IPS-NIHi11 (cell line): ENCODE measurements around the gene TRPV4.

Experiments used
- DNase-seq: peaks from one replicate; pipeline ENCODE4 v3.0.0; 2012; ENCODE audit warnings: mixed read lengths, low spot score

Gene TRPV4

DNA sequence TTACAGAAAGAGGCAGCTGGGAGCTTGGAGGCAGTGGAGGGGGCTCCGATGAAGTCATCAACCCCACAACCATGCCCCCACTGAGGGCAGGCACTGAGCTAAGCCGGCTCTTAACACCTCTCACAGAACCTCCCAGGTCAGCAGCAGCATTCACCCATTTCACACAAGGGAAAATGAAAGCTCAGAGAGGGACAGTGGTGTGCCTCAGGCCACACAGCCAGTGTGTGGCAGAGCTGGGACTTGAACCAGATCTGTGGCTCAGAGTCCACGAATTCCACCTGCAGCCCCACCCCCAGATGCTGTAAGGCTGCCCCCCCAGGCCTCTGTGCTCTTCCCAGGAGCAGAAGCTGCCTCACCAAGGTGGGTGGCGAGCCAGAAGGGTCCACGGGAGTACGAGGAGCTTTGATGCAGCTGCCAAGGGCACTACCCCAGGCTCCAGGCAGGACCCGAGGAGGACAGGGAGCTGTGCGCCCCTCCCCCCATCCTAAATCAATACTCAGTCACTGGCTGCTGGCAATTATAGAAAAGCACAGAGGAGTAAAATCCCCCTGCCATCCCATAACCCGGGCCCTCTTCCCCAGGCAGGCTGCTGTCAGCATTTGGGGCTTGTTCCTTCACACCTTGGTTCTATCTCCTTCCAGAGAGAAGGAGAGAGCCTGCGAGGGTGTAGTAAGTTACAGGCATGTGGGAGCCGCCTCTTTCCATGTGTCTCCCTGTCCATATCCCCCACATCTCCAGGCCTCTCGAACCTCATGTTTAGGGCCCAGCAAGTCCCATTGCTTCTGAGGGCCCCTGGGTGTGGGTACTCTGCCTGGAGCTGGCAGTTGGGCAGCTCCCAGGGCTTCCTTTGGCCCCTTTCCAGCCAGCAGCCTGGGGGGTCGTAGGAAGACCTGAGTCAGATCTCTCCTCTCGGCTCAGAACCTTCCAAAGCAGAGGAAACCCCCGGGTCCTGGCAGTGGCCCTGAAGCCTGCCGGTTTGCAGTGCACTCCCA is 72.0 kb downstream of the TRPV4 start:
- no peak for DNase-seq

DNA sequence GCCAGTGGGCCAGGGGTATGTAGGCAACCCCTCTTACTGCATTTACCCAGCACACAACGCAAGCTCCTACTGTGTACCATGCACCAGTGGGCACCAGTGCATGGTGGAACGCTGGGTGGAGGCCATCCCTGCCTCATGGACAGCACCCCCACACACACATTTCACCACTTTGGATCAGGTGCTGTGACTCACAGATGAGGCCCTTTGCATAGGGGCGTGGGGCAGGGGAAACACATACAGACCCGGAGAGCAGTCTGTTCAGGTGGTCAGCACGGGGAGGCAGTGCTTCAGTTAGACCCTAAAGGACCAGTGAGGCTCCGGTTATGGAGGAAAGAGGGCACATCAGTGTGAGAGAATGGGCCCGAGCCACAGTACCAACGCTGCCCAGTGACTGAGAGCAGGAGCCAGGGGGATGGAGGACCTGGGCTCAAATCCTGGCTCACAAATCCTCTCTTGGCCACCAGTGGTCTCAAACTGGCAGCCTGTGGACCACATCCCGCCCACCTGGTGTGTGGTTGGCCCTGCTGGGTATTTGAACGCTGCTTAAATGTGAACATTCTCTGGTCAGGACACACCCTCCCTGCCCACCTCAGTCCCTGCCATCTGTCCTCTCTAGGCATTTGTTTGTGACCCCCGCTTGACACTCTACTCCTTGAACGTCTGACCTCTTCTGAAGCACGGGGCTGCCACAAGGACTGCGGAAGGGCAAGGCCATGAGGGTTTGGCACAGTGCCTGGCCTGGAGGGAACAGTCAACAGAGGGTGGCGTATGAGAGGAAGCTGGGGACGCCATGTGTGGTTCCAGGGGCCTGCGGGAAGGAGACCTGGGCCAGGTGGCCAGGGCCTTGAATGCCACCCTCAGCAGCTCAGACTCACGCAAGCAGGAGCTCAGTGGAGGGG is 72.9 kb downstream of the TRPV4 start:
- DNase-seq = no peak

DNA sequence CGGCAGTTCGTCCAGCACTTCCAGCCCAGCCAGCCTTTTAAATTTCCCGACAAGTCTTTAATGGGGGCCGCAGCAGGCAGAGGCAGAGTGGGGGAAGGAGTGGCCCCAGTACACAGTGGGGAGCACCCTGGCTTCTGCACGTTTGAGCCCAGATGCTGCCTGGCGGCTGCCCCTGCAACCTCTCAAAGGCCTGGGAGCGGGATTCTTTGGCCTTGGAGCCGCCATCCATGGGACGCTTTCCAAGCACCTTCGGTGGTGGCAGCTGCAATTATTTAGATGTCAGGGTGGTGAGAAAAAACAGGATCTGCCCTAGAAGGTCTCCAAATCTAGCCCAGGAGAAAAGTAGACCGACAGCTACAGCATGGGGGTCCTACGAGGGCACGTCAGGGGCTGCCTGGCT is 73.6 kb downstream of the TRPV4 start:
- no peak for DNase-seq

DNA sequence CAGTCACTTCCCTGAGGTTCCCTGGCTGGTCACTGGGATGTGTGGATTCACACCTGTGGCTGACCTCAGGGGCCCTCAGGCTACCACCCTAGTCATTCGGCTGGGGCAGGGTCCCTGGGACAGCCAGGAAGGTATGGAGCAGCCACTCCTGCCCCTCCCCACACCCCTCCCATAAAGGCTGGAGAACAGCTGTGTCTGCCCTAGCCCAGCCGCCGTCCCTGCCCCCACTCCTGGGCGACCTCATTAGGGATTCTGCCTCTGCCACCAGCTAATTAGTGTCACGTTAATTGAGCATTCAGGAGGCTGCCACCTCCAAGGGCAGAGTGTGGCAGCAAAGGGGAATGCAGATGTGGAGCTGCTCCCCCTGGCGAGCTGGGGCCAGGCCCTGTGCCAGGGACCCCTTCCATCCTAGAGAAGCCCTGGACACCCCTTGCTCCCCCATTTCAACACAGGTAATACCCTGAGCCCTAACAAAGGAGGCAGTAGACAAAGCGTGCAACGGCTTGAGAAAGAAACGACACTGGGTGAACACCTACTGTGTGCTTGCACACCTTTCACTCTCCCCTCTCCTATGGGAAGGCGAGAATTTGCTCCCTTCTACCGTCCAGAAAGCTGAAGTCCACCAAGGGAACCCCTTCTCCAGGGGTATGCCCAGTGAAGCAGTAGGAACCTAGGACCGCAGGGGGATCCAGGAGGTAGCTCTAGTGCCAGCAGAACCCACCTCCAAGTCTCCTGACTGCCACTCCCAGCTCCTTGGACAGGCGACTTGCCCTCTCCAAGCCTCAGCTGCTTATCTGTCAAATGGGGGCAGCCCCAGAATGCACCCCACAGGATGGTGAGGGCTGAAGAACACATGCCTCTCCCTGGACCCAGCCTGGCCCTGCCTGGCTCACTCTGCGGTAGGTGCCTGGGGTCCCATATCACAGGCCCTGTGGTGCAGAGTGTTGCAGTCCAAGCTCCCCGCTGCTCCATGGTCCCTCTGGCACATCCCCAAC is 74.5 kb downstream of the TRPV4 start:
- no peak for DNase-seq

DNA sequence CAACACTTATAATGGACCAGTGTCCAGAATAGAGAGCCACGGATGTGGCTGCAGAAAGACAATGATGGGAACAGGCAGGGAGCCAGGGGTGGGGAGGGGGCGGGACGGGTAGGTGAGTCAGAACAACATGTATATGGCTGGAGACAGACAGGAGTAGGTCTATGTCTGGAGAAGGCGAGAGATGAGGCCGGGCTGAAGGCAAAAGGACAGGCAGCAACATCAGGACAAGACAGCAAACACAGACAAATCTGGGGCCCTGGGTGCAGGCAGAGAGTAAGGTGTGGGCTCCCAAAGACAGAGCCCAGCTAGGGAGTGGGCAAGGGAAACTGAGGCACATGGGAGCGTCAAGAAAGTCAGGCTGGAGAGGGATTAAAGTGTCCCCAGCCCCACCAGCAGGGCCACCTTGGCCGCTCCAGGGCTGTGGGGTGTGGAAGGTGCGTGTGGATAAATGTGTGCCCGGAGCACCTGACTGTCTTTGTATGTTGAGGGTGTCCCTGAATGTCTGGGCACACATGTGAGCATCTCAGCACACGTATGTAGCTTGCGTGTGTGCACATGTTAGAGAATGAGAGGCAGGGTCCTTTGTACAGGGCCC is 75.4 kb downstream of the TRPV4 start:
- DNase-seq = no peak

DNA sequence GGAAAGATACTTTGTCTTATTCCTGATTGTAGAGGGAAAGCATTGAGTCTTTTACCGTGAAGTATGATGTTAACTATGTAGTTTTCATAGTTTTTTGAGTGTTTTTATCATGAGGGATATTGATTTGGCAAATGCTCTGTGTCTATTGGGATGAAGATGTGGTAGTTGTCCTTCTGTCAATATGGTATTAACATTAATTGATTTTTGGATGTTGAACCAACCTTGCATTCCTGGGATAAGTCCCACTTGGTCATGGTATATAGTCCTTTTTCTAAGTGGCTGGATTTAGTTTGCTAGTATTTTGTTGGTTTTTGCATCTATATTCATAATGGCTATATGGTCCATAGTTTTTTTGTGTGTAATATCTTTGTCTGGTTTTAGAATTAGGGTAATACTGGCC is 76.7 kb downstream of the TRPV4 start:
- DNase-seq = no peak

DNA sequence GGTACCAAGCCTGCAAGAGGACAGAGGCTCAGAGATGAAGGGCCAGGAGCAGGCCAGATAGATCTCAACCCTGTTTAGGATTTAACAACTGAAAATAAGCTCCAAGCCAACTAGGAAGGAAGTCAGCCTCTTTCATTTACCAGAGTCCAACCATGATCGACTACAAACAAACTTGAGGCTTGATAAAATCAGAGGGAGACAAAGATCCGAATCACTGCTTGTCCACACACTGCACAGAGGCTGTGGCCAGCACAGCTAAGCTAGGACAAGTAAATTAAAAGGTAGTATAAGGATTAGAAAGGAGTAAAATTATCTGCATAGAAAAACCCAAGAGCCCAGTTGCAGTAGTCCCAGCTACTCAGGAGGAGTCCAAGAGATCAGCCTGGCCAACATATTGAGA is 79.2 kb downstream of the TRPV4 start:
- no peak for DNase-seq

DNA sequence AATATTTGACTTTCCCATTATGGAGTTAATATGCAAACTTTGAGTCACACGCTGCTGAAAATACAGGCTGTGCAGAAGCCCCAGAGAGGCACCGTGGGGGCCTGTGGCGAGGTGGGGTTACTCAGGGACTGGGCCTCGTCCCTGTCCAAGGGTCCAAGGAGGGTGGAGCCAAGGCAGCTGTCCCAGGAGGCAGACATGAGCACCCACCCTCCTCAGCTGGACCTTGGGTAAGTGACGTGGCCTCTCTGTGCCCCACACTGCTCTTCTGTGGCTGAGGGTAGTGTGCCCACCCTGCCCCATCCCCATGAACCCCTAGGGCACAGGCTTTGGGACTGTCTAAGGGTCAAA is 80.2 kb downstream of the TRPV4 start:
- no peak for DNase-seq

DNA sequence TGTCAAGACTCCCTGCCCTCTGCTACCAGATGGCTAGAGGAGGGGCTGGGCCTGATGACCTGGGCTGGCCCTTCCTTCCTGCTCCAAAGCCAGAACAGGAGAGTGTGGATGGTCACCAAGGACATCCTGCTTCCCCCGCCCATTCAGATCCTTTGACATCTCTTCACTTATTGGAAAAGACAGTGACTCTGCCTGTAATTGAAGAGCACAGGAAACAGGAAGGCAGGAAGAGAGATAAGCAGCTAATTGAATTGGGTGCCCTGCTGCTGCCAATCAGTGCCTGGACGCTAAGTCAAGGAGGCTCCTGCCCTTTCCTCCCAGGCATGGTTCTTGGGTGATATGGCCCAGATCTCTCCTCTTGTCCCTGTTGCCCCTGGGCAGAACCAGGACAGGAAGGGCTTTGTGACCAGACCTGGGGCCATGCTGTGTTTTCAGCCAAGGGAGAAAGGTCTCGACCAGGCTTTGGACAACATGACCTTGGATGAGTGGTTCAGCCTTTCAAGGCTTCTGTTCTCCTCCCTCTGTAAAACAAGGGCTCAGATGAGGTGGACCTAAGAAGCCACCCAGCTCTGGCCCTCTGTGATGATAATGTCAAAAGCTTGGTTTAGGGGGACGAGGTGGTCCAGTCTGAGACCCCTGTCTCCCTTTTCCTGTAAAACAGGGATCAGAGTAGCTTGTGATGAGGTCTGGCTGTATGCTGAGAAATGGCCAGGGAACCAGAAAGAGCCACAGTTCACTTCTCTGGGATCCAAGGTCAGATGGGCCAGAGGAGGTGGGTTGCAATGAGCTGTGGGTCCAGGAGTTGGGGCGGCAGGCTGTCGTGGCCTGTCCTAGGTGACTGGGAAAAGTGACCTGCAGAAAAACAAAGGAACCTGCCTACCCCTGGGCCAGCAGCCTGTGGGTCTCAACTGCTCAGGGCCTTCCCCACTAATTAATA is 80.8 kb downstream of the TRPV4 start:
- no peak for DNase-seq

DNA sequence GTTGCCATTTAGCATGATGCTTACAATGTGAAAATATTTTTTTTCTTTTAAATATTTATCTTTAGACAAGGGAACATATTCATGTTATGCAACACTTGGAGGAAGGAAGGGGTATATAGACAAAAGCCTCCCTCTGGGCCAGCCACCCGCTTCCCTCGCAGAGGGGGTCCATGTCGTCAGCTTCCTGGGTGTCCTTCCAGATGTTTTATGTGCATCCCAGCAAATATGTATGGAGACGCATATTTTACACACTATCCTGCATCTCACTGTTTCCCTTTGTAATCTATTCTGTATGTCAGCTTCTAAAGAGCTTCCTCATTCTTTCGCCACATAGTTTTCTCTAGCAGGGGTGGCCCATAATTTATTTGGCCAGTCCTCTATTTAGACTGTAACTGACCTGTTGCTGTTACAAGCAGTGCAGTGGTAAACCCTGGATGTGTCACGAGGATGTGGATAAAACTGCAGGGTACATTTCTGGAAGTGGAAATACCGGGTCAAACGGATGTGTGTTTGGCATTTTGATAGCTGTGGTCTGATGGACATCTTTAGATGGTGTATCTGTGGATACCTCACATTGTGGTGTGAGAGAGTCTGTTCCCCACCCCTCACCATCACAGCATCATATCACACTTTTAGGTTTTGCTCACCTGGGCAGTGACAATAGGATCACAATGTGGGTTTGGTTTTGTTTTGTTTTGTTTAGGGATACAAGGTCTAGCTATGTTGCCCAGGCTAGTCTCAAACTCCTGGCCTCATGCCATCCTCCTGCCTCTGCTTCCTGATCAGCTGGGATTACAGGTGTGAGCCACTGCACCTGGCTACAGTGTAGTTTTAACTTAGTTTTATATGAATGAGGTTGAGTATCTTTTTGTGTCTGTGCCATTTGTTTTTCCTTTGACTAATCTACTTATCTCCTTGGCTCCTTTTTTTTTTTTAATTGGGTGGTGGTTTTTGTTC is 87.9 kb downstream of the TRPV4 start:
- DNase-seq = no peak

DNA sequence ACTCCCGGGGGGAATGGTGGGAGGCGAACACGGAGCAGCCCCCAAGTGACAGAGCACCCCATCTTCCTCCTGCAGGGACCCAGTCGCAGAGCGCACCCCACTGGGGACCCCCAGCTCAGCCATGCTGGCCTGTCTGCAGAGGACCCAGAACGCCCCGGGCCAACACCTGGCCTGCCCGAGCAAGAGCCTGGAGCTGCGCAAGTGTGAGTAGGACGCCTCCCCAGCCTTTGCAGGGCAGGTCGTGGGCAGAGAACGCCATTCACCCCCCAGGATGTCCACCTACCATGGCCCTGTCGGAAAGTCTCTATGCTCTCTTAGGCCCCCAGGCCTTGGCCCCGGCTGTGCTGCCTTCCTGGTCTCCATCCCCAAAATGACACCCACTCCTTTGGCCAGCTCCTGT is 89.2 kb downstream of the TRPV4 start:
- DNase-seq = no peak

DNA sequence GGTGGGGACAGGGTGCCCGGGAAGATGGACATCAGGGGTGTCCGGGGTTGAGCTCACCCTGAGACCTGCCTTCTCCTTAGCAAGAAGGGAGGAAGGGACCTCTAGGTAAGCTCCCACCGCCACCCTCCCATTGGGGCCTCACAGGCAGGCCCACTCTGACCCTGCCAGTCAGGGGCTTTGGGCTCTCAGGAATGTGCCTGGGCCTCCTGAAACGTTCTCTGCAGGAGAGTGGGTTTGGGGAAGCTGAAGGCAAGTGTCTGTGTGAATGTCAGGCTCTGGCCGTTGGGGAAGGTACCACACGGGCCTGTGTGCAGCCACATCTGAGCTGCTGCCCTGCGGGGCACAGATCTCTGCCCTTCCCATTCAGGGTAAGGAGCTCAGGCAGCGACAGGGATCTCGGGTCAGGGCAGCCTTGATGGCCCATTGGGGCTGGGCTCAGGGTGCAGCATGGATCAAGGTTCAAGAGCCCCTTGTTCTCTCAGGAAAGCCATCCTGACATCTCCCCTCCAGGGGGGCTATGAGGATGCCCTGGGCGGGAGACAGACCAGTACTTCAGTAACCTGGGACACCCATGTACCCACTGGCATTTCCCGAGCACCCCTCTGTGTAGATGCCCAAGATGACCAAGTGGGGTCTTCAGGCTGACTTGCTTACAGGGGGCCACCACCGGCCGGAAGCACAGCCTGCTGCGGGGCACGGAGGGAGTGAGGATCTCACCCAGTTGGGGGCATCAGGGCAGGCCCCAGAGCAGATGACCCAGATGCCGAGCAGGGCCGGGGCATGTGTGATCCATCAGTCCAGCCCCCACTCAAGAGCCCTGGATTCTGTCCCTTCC is 89.9 kb downstream of the TRPV4 start:
- DNase-seq = no peak

DNA sequence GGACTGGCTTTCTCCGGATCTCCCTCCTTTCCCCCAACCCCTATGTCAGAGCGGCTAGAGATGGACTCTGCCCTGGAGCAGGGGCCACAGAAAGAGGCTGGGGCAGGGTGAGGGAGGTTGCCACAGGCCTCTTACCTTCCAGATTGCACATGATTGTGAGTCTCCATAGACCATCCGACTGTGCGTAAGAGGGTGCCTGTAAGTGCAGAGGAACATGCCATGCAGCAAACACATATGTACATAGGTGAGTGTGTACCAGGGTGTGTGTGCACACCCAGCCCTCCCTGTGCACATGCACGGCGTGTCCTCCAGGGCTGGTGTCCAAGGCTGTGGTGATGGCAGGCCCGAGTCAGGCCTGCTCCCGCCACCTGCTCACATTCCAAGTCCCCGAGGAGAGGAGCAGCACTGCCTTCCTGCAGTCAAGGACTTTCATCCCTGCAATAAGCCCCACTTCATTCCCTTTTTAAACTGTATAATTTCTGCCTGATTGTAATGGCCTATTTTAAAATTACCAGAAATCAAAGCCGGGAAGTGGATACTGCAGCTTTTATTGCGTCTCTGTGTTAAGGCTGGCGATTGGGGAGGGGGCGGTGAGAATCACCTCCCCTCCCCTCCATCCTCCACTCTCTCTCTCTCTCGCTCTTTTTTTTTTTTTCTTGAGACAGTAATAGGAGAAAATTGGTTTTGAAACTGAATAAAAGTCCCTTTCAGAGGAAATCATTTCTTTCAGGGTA is 91.1 kb downstream of the TRPV4 start:
- no peak for DNase-seq

DNA sequence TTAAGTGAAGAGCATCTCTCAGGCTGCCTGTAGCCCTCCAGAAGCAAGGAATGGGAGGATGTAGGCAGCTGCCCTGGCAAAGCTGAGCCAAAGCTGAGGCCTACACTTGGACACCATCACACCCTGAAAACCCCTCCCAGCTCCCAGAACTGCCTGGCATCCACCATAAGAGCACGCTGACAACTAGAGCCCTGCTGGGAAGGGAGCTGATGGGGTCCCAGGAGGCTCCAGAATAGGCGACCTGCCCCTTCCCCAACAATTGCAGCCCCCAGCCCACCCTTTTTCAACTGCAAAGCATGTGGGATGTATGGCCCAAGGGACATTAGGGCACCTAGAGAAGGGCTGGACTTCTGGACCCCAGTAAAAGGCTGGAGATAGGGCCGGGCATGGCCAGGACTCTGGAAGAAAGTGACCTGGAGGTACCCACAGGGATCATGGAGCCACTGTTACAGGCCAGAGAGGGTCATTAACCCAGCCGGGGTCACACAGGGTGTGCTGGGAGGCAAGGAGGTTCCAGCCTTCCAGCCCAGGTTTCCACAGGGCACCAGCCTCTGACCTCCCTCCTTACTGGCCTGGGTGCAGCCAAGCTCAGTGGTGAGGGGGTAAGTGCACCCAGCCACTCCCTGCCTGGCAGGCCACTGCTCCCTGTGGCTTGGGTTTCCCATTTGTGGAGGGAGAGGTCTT is 91.8 kb downstream of the TRPV4 start:
- DNase-seq = no peak

DNA sequence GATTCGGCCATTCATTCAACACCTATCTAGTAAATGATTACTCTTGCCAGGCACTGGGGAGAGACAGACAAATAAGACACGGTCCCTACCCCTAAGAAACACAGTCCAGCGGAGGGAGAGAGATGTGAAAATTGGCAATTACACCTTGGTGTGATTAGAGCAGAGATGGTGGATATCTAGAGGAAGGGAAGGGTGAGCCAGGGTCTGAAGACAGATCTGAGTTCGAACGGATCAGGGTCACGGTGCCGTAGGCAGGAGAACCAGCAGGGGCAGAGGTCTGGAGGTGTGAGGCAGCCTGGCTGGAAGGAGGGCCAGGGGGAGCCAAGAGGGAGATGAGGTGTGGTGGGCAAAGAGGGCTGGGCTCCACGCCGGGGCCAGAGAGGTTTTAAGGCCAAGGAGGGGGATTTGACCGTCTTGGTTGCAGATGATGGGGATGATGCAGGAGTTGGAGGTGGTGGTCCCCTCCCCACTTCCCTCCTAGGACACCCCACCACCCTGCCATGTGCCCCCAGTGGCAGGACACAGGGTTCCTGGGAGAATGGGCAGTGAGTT is 92.4 kb downstream of the TRPV4 start:
- DNase-seq = no peak
